ENCODE results near the gene FBXO31.

DNA sequence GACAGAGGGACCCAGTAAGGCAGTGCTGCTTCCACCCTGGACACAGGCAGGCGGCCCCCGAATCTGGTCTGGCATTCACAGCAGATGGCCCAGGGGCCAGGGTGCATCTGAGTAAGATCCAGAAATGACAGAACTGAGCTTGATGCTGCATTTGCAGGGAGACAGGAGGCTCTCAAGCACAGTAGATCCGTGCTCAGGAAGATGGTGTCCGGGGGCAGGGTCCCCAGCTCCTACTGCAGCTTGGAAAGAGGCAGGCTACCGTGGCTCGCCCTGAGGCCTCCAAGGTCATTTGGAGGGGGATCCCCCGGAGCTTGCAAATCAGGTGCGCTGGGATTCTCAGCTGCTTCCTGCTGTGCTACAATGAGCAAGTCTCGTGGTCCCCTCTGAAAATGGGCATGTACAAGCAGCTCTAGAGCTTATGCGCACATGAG, 68.6 kb downstream of the FBXO31 start:
- TF ChIP-seq CTCF (IDR thresholded peaks at IDR 0.05) (no peak), POLR2A (IDR thresholded peaks at IDR 0.05) (no peak)
